ENCODE data around the gene ARMH2. TPM values are rescaled to one million over a fixed set of nuclear protein-coding genes. Genes with fewer than 3 reads are reported as not detected.

Gene ARMH2
- total and polyA plus RNA-seq, 10 of the 15 experiments (the other 5 are each of a cell fraction or from before 2014, with no cell fraction given), result 0.18 to 0.46 TPM; not detected in 8

DNA sequence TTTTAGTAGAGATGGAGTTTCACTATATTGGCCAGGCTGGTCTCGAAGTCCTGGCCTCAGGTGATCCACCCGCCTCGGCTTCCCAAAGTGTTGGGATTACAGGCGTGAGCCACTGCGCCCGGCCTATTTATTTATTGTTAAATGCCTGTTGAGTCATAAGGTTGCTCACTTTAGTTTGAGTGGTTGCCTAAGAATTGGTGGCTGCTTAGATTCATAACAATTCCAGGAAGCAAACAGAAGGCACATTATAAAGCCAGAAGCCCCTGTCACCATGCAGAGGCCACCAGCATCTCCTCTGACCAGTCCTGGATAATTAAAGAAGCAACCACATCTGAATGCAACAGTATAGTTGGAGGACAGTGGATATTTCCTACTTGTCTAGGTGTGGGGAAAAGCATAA is 24.0 kb upstream of the ARMH2 start:
- no peaks in the 10 kb centered on the region for H3K4me1 ChIP-seq (ENCODE audit: control insufficient read depth, insufficient read depth, low read length)
- H3K27me3 ChIP-seq (replicated peaks in 1 of 2; ENCODE audit: control insufficient read depth in 2 of 2, insufficient read depth in 2 of 2, low read length in 1 of 2), result no peaks in the 10 kb centered on the region
- peaks cover 0 to 3% of the 10 kb centered on the region in 2 experiments; a peak in 2 of 4 replicates for H3K36me3 ChIP-seq (ENCODE audit: control insufficient read depth in 2 of 2, insufficient read depth in 2 of 2, low read length in 1 of 2)
- ATAC-seq (no peak), FAIRE-seq (no peak), DNase-seq (ENCODE audit: low read depth, low spot score) (no peak)
- TF ChIP-seq SPI1 (IDR thresholded peaks at IDR 0.05; ENCODE audit: borderline replicate concordance, insufficient read depth, low read depth, low read length) (no peak), JUND (IDR thresholded peaks at IDR 0.05; ENCODE audit: low read depth, low read length) (no peak), TCF7 (IDR thresholded peaks at IDR 0.05; ENCODE audit: borderline replicate concordance) (no peak), SP1 (IDR thresholded peaks at IDR 0.05; ENCODE audit: low read depth, low read length) (no peak), FOS (IDR thresholded peaks at IDR 0.05; ENCODE audit: borderline replicate concordance, extremely low read depth, insufficient read length) (no peak), YBX1 (IDR thresholded peaks at IDR 0.05) (no peak), POLR2A (IDR thresholded peaks at IDR 0.05; ENCODE audit: low read depth, low read length) (no peak), SMAD5 (IDR thresholded peaks at IDR 0.05; ENCODE audit: low read depth) (no peak)
- no peaks in the 10 kb centered on the region for H3K9me3 ChIP-seq (replicated peaks; ENCODE audit: control insufficient read depth, insufficient read depth, low read length)
- no peak overlapping the region for H3K4me3 ChIP-seq
- no peak overlapping the region for H3K4me2 ChIP-seq (ENCODE audit: control insufficient read depth, insufficient read depth)
- WGBS (ENCODE audit: insufficient coverage, insufficient replicate concordance, low lambda C conversion rate, missing lambda C conversion rate), result 100% methylated on average over 6 of the region's 6 CpGs
- no peaks in the 10 kb centered on the region for H3K79me2 ChIP-seq (ENCODE audit: control insufficient read depth, insufficient read depth, low read length)
- SMC1A ChIA-PET (ENCODE audit: uncharacterized antibody, unreplicated experiment), result interaction anchor here (1.0 to 1.5 kb wide), 5 partner anchors 11 to 41 kb away, joined by 3 read pairs; no protein-coding TSS in a partner anchor
- RAD21 ChIA-PET (ENCODE audit: unreplicated experiment), result interaction anchor here (0.9 kb wide), 1 partner anchor 195 kb away, joined by 3 read pairs; no protein-coding TSS in a partner anchor
- intact Hi-C loops (cut with micrococcal nuclease; ENCODE audit: unreplicated experiment) (no loop called here), in situ Hi-C loops (cut with MboI) (no loop called here)
- no peak overlapping the region for H3K9ac ChIP-seq (ENCODE audit: control insufficient read depth, insufficient read depth, low read length)
- no peaks in the 10 kb centered on the region for H4K20me1 ChIP-seq (ENCODE audit: control insufficient read depth, insufficient read depth)
- H3K27ac ChIP-seq (ENCODE audit: control insufficient read depth, insufficient read depth), result no peak overlapping the region
- CTCF ChIA-PET, result interaction anchor here (0.6 to 1.4 kb wide), 3 partner anchors 68 to 734 kb away, joined by 3 read pairs; no protein-coding TSS in a partner anchor
- no TSS peak for BruUV-seq (replicated peaks)
- POLR2A ChIA-PET, result no interaction called here
- no peak overlapping the region for H2AFZ ChIP-seq (ENCODE audit: control insufficient read depth, low read depth, low read length)

DNA sequence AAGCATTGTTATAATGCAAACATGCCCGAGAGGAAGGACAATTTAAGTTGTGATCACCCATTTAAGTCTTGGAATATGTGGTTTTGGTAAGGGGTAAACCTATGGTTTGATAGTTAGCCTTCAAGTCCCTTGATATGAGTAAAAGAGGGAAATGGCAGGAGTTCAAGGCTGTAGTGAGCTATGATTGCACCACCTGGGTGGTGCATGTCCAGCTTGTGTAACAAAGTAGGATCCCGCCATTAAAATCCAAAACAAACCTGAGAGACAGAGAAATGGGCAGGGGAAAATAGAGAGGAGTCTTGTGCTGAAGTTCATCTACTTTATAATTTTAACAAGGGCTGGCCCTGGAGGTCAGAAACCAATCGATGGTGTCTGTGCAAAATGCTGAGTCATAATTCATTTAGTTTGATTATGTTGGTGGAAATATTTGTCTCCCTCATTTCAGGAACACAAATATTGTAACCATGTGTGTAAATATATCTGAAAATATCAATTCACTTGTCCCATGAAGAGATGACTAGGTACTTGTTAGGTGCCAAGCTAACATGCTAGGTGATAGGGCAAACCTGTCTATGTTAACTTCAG is 23.2 kb upstream of the ARMH2 start:
- Histone ChIP-seq H3K27me3 (replicated peaks in 1 of 2; ENCODE audit: control insufficient read depth in 2 of 2, insufficient read depth in 2 of 2, low read length in 1 of 2) (no peaks in the 10 kb centered on the region), H3K36me3 (ENCODE audit: control insufficient read depth in 2 of 2, insufficient read depth in 2 of 2, low read length in 1 of 2) (peaks cover 0 to under 1% of the 10 kb centered on the region in 2 experiments; a peak in 1 of 4 replicates), H3K4me3 (no peak overlapping the region), H3K79me2 (ENCODE audit: control insufficient read depth, insufficient read depth, low read length) (no peaks in the 10 kb centered on the region), H3K4me2 (ENCODE audit: control insufficient read depth, insufficient read depth) (no peak overlapping the region), H3K4me1 (ENCODE audit: control insufficient read depth, insufficient read depth, low read length) (no peaks in the 10 kb centered on the region), H2AFZ (ENCODE audit: control insufficient read depth, low read depth, low read length) (no peak overlapping the region), H3K9me3 (replicated peaks; ENCODE audit: control insufficient read depth, insufficient read depth, low read length) (no peaks in the 10 kb centered on the region), H3K9ac (ENCODE audit: control insufficient read depth, insufficient read depth, low read length) (no peak overlapping the region), H3K27ac (ENCODE audit: control insufficient read depth, insufficient read depth) (no peak overlapping the region), H4K20me1 (ENCODE audit: control insufficient read depth, insufficient read depth) (no peaks in the 10 kb centered on the region)
- in situ Hi-C loops (cut with MboI) (no loop called here), intact Hi-C loops (cut with micrococcal nuclease; ENCODE audit: unreplicated experiment) (no loop called here)
- FAIRE-seq, result peak; percentile 35
- ChIA-PET POLR2A (no interaction called here), CTCF (interaction anchor here (0.7 to 1.3 kb wide), 2 partner anchors 67 to 197 kb away, joined by 3 read pairs; no protein-coding TSS in a partner anchor), RAD21 (ENCODE audit: unreplicated experiment) (interaction anchor here (0.6 kb wide), 1 partner anchor 11 kb away, joined by 3 read pairs; no protein-coding TSS in a partner anchor), SMC1A (ENCODE audit: uncharacterized antibody, unreplicated experiment) (interaction anchor here (0.6 to 1.4 kb wide), 3 partner anchors 17 to 40 kb away, joined by 3 read pairs; no protein-coding TSS in a partner anchor)
- no peak for DNase-seq (ENCODE audit: low read depth, low spot score)
- 95% methylated on average over 3 of the region's 3 CpGs for WGBS (ENCODE audit: insufficient coverage, insufficient replicate concordance, low lambda C conversion rate, missing lambda C conversion rate)
- no TSS peak for BruUV-seq (replicated peaks)
- ATAC-seq, result no peak
- TF ChIP-seq, protein P1, sequence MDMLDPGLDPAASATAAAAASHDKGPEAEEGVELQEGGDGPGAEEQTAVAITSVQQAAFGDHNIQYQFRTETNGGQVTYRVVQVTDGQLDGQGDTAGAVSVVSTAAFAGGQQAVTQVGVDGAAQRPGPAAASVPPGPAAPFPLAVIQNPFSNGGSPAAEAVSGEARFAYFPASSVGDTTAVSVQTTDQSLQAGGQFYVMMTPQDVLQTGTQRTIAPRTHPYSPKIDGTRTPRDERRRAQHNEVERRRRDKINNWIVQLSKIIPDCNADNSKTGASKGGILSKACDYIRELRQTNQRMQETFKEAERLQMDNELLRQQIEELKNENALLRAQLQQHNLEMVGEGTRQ (IDR thresholded peaks at IDR 0.05; ENCODE audit: borderline replicate concordance, low read depth, low read length), result no peak
- TF ChIP-seq ESRRA (IDR thresholded peaks at IDR 0.05; ENCODE audit: low read length) (no peak), TARDBP (IDR thresholded peaks at IDR 0.05; ENCODE audit: borderline replicate concordance) (no peak), YY1 (IDR thresholded peaks at IDR 0.05; ENCODE audit: low read depth, low read length) (no peak), HDGF (IDR thresholded peaks at IDR 0.05) (no peak), PAX8 (IDR thresholded peaks at IDR 0.05) (no peak), CBX5 (IDR thresholded peaks at IDR 0.05; ENCODE audit: low read depth) (no peak), MXI1 (IDR thresholded peaks at IDR 0.05; ENCODE audit: low read depth, low read length) (no peak), KAT2A (conservative IDR thresholded peaks at IDR 0.05; ENCODE audit: control insufficient read depth, low read depth, low read length) (no peak), ZNF622 (IDR thresholded peaks at IDR 0.05) (no peak)
- TF ChIP-seq, protein P2, sequence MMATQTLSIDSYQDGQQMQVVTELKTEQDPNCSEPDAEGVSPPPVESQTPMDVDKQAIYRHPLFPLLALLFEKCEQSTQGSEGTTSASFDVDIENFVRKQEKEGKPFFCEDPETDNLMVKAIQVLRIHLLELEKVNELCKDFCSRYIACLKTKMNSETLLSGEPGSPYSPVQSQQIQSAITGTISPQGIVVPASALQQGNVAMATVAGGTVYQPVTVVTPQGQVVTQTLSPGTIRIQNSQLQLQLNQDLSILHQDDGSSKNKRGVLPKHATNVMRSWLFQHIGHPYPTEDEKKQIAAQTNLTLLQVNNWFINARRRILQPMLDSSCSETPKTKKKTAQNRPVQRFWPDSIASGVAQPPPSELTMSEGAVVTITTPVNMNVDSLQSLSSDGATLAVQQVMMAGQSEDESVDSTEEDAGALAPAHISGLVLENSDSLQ (IDR thresholded peaks at IDR 0.05), result no peak

Data from GM12878 (cell line).